CD4-positive, alpha-beta T cell treated with Interleukin-4 for 1 hour (primary cell): ENCODE data around the gene KDM5B.

Experiments
- DNase-seq, 2 donors: peaks; one replicate each; pipeline ENCODE4 v3.0.0-alpha.2; 2020 to 2022

KDM5B gene

DNA sequence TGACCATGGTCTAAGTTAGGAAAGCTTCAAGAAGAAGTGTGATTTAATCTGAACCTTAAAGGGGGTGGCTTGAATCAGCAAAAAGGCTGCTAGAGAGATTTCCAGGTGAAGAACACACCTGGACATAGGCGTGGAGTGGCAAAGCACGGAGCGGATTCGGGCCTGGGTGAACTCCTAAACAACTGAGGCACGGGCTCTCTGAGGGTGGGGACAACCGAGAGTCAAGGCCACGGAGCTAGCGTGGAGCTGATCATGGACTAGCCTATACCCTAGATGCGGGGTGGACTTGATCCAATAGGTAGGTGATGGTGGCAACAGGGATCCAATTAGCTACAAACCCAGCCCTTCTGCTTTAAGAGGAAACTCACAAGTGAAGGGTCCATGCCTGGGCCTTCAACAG lies 125.7 kb downstream of the KDM5B start:
- DNase-seq = no peak

DNA sequence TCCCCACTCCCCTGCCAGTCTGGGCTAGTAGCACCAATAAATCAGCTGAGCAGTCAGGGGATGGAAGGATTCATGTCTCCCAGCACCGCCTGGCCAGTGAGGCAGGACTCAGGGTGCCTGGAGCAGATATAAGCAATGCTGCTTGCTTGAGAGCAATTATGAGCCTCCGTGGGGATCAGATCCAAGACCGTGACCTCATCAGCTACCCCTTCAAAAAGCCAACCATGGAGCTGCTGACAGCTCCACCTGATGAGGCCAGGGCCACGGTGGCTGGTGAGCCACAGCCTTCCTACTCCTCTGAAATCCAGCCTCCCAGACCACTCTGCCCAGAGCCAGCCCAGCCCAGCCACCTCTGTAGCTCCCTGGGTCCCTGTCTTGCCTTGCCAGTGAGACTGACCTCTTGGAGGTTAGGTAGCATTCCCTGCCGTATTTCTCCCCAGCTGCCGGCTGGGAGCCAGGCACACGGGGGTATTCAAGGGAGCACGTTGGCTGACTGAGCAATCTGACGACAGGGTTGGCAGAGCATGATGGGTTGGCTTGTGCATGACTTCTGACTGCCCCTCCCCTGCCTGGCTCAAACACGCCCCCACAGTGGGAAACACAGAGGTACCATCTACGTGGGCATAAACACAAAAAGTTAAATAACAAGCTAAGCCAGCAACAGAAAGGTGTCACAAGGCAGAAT lies 126.3 kb downstream of the KDM5B start:
- DNase-seq = no peak

DNA sequence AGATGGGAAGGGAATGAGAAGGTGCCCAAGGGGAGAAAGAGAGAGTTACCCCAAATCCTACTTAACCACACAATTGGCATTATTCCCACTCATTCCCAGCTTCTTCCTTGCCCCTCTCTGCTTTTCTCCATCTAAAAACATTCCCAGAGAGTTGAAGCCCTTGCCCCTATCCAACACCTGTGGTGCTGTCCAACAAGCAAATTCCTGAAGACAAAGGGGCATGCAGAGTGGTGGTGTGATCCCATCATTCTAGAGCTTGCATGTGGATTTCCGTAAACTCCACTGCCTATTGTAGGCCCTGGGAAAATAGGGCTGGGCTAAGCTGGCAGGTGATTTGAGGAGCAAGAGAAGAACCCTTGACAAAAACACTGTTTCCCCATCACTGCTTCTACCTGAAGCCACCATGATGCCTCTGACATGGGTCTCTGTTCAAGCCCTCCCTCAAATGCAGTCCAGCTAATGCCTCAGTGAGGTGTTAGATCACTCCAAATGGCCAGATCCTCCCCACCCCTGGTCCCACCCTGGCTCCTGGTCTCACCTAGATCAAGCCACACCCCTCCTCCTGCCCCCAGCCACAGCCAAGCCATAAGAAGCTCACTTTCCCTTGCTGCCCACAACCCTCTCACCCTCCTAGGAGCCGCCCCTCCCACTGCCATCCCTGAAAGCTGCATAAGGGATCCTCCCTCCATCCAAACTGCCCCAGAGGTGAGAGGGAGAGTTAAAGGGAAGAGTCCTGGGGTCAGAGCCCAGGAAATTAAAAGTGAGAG lies 127.5 kb downstream of the KDM5B start:
- no peak for DNase-seq

DNA sequence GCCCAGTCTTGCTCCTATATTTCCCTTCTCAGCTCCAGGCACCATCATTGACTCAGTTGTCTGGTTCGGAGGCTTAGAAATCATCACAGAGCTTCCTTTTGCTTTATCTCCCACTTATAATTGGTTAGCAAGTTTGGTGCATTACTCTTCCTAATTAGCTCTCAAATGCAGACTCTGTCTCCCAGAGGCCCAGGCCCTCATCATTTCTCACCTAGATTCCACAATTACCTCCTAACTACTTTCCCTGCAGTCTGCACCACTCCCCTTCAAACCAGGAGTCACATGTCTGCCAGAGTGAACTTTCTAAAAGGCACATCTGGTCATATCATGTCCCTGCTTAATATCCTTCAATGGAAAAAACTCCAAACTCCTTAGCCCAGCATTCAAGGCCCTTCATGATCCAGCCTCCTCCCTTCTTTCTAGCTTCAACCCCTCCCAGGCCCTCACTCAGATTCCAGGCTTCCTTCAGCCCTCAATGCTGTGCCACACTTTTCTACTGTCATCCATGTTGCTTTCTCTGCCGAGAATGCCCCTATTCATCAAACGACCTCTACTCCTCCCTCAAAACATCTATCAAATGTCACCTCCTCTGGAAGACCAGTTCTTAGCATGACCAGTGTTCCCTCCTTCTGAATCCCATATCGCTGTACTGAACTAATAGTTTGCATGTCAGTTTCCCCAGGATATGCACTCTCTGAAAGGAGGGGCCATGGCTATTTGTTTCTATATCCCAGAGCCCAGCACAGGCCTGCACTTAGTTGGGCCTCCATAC lies 128.6 kb downstream of the KDM5B start:
- no peak for DNase-seq

DNA sequence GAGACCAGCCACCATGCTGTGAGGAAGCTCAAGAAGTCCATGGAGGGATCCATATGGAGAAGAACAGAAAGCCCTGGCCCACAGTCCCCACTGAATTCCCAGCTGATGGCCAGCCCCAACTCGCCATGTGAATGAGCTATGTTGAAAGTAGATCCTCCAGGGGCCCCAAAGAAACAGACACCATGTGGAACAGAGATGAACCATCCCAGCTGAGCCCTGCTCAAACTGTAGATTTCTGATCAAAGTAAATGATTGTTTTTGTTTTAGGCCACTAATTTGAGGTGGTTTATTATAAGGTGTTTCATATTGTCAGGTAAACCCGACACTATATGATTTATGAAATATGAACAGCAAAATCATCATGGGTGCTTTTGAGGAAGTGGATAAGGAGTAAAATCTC lies 130.8 kb downstream of the KDM5B start:
- no peak for DNase-seq
